Lower leg skin (tissue), 4 donors: ENCODE measurements around the gene CLIC4. TPM values are rescaled to one million over a fixed set of nuclear protein-coding genes. Genes with fewer than 3 reads are reported as not detected.

Experiments used
- DNase-seq, 2 donors: peaks; one replicate each; pipeline ENCODE4 v3.0.0-alpha.2; 2019; ENCODE audit warnings: low spot score in 2 of 2
- H3K4me3 ChIP-seq: fragments of 200-600 bp; sonication (generic); 2 replicates; pipeline ENCODE4 v1.5.1; 2017; ENCODE audit warnings: mild to moderate bottlenecking, low read depth; ENCODE audit not compliant: poor library complexity, severe bottlenecking
- CTCF ChIP-seq, 3 donors: fragments of 450-650 bp; IDR thresholded peaks; one replicate each; pipeline ENCODE4 v1.5.1; 2016; ENCODE audit warnings: antibody characterized with exemption in 3 of 3, mild to moderate bottlenecking in 3 of 3, moderate library complexity in 2 of 3
- POLR2A ChIP-seq, 2 donors: fragments of 450-650 bp; IDR thresholded peaks; one replicate each; pipeline ENCODE4 v1.6.1; 2016 to 2017; ENCODE audit warnings: antibody characterized with exemption in 2 of 2, mild to moderate bottlenecking in 1 of 2, moderate library complexity in 1 of 2
- WGBS, 2 donors: methylation state at CpG; one replicate each; pipeline ENCODE4 v1.1.5; 2018; 5-methylcytosine and 5-hydroxymethylcytosine counted together
- intact Hi-C: fragments of 100-400 bp; cut with DNase I; formaldehyde crosslinking; loops from one replicate; pipeline ENCODE4 v1.15.0; 2023; ENCODE audit warnings: low total_unique reads
- total RNA-seq, 4 donors: library from RNA; depleted of rRNA; stranded (reverse); fragments of >200 nt; gene quantifications; one replicate each; pipeline ENCODE4 v1.1.0, GENCODE V29; 2016

Gene CLIC4
- total RNA-seq, 4 donors from 2014 or later, result 32.0 to 97.3 (median 60.7) TPM

- H3K4me3 ChIP-seq, result no peak overlapping the region
- intact Hi-C loops, result no loop called here
- TF ChIP-seq POLR2A (IDR thresholded peaks at IDR 0.05) (no peak), CTCF (IDR thresholded peaks at IDR 0.05) (no peak)
- WGBS, 2 donors, result 46 to 50% methylated on average over 16 of the region's 16 CpGs
- peak in 1 of 2 donors; percentile 74 for DNase-seq
These were observed 129.5 kb downstream of the CLIC4 start for GRCh38 chr1:24874611-24875234.

GRCh38 chr1:24875257-24875656 lies 130.0 kb downstream of the CLIC4 start:
- TF ChIP-seq POLR2A (IDR thresholded peaks at IDR 0.05) (no peak), CTCF (IDR thresholded peaks at IDR 0.05) (no peak)
- intact Hi-C loops, result no loop called here

GRCh38 chr1:24875991-24876506 lies 130.8 kb downstream of the CLIC4 start:
- WGBS, 2 donors, result 44 to 59% methylated on average over 5 to 7 of the region's 8 CpGs
- DNase-seq, result no peak
- intact Hi-C loops, result no loop called here
- no peak for TF ChIP-seq POLR2A (IDR thresholded peaks at IDR 0.05)
- no peak for TF ChIP-seq CTCF (IDR thresholded peaks at IDR 0.05)
- H3K4me3 ChIP-seq, result no peak overlapping the region

More at GRCh38 chr1:24875257-24875656, 130.0 kb downstream of the CLIC4 start:
- H3K4me3 ChIP-seq, result no peak overlapping the region
- 72% methylated on average over 8 of the region's 8 CpGs for WGBS, 2 donors
- DNase-seq, result peak in 1 of 2 donors; percentile 62

- peak in 1 of 2 donors; percentile 7 for DNase-seq
- intact Hi-C loops, result no loop called here
- TF ChIP-seq CTCF (IDR thresholded peaks at IDR 0.05) (no peak), POLR2A (IDR thresholded peaks at IDR 0.05) (no peak)
- 91 to 92% methylated on average over 6 of the region's 6 CpGs for WGBS, 2 donors
- no peak overlapping the region for H3K4me3 ChIP-seq
These were observed 132.8 kb downstream of the CLIC4 start for GRCh38 chr1:24878045-24878444.

GRCh38 chr1:24878775-24879742 lies 133.8 kb downstream of the CLIC4 start:
- TF ChIP-seq CTCF (IDR thresholded peaks at IDR 0.05) (no peak), POLR2A (IDR thresholded peaks at IDR 0.05) (no peak)
- peak in 1 of 2 donors; percentile 50 for DNase-seq
- no peak overlapping the region for H3K4me3 ChIP-seq
- 55 to 65% methylated on average over 7 of the region's 7 CpGs for WGBS, 2 donors
- intact Hi-C loops, result no loop called here
